Stimulated activated CD4-positive, alpha-beta T cell treated with anti-CD3 and anti-CD28 coated beads, Interleukin-4, amount 100 ng/mL, for 48 hours (primary cell): ENCODE measurements around the gene SGIP1.

Experiments
- DNase-seq, 2 donors: peaks; one replicate each; pipeline ENCODE4 v3.0.0-alpha.2; 2020; ENCODE audit warnings: low read depth in 2 of 2

SGIP1 gene

GRCh38 chr1:66606362-66607065 is 72.6 kb downstream of the SGIP1 start:
- no peak for DNase-seq

- DNase-seq, result no peak
Observed at GRCh38 chr1:66607458-66607857, 73.5 kb downstream of the SGIP1 start.

- DNase-seq, result no peak
Observed at GRCh38 chr1:66613187-66613586, 79.2 kb downstream of the SGIP1 start.

- DNase-seq, result no peak
Observed at GRCh38 chr1:66617362-66618184, 83.6 kb downstream of the SGIP1 start.

- no peak for DNase-seq
Observed at GRCh38 chr1:66618390-66618789, 84.4 kb downstream of the SGIP1 start.

- DNase-seq, result no peak
Observed at GRCh38 chr1:66623812-66624211, 89.9 kb downstream of the SGIP1 start.

- DNase-seq, result no peak
Observed at GRCh38 chr1:66624412-66625060, 90.6 kb downstream of the SGIP1 start.

GRCh38 chr1:66626261-66626660 is 92.3 kb downstream of the SGIP1 start:
- no peak for DNase-seq

- DNase-seq, result no peak
Observed at GRCh38 chr1:66628926-66629325, 95.0 kb downstream of the SGIP1 start.

GRCh38 chr1:66633159-66633558 is 99.2 kb downstream of the SGIP1 start:
- DNase-seq, result no peak

- no peak for DNase-seq
Observed at GRCh38 chr1:66637146-66637545, 103.2 kb downstream of the SGIP1 start.

- DNase-seq, result no peak
Observed at GRCh38 chr1:66641891-66642473, 108.0 kb downstream of the SGIP1 start.

- DNase-seq, result no peak
Observed at GRCh38 chr1:66642992-66643391, 109.0 kb downstream of the SGIP1 start.

- no peak for DNase-seq
Observed at GRCh38 chr1:66644331-66644730, 110.4 kb downstream of the SGIP1 start.

- DNase-seq, result no peak
Observed at GRCh38 chr1:66648901-66649595, 115.1 kb downstream of the SGIP1 start.

GRCh38 chr1:66652556-66652955 is 118.6 kb downstream of the SGIP1 start:
- DNase-seq, result no peak

GRCh38 chr1:66654643-66655042 is 120.7 kb downstream of the SGIP1 start:
- DNase-seq, result no peak

GRCh38 chr1:66671455-66671854 is 137.5 kb downstream of the SGIP1 start:
- DNase-seq, result no peak

GRCh38 chr1:66676613-66677298 is 142.8 kb downstream of the SGIP1 start:
- DNase-seq, result no peak

GRCh38 chr1:66678146-66678545 is 144.2 kb downstream of the SGIP1 start:
- no peak for DNase-seq

GRCh38 chr1:66679140-66679539 is 145.2 kb downstream of the SGIP1 start:
- no peak for DNase-seq
